Measurements from ENCODE around the gene ABCC6.
"Not testable (repeated sequence)": the region's sequence is repeated elsewhere in the genome, so short reads cannot be mapped to it uniquely, and the experiment has no call there.

GRCh38 chr16:16218349-16218748 is 4.9 kb downstream of the ABCC6 start:
- TF ChIP-seq, protein P1, sequence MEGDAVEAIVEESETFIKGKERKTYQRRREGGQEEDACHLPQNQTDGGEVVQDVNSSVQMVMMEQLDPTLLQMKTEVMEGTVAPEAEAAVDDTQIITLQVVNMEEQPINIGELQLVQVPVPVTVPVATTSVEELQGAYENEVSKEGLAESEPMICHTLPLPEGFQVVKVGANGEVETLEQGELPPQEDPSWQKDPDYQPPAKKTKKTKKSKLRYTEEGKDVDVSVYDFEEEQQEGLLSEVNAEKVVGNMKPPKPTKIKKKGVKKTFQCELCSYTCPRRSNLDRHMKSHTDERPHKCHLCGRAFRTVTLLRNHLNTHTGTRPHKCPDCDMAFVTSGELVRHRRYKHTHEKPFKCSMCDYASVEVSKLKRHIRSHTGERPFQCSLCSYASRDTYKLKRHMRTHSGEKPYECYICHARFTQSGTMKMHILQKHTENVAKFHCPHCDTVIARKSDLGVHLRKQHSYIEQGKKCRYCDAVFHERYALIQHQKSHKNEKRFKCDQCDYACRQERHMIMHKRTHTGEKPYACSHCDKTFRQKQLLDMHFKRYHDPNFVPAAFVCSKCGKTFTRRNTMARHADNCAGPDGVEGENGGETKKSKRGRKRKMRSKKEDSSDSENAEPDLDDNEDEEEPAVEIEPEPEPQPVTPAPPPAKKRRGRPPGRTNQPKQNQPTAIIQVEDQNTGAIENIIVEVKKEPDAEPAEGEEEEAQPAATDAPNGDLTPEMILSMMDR (IDR thresholded peaks at IDR 0.05; ENCODE audit: low read depth, low read length) = not testable (repeated sequence)
- TF ChIP-seq POLR2A (IDR thresholded peaks at IDR 0.05; ENCODE audit: extremely low read depth, insufficient read length); MAX (IDR thresholded peaks at IDR 0.05; ENCODE audit: low read depth, low read length); MYC (IDR thresholded peaks at IDR 0.05; ENCODE audit: low read depth, low read length): not testable (repeated sequence)

All from NB4 (cell line).